ENCODE results near the gene RBMS2. TPM values are rescaled to one million over a fixed set of nuclear protein-coding genes. Genes with fewer than 3 reads are reported as not detected.

The RBMS2 gene
- total RNA-seq, 2 experiments from 2014 or later: 3.8 to 4.3 TPM

DNA sequence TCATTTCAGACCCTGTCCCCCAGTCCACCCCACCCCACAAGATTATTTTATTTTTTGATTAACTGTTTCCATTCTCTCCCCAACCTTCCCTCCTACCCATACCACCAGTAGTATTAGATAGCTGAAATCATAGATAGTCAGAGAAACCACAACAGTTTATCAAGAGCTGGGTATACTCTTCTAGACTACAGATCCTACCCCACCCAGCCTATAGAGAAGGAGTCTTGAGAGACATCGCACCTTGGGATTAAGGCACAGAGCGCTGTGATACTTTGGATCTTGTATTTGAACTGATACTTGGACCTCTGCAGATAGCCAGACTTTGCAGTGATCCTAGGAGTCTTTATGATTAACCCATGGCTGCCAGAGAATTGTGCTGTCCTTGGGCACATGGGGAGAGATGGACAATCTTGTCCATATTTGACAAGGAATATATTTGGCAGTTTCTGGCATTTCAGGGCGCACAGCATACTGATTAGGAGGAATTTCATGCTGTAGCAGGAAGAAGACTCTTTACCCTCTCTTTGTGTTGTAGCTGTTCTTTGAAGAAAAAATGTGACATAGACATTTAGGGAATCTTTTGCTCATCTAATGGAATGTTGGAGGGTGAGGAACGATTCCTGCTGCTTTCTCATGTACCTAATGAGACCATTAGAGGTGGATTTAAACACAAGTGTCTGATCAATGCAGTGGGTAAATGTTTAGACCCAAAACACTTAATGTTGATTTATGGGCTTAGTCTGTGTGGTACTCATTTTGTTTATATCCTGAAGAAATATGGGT lies 982 bp downstream of the RBMS2 start:
- H3K27ac Mint-ChIP-seq: no peak overlapping the region
- H3K4me1 Mint-ChIP-seq: peaks cover 25% of the 10 kb centered on the region
- H3K9me3 Mint-ChIP-seq: no peaks in the 10 kb centered on the region
- H3K27me3 Mint-ChIP-seq: no peaks in the 10 kb centered on the region
- H3K36me3 Mint-ChIP-seq (ENCODE audit: low read depth): no peaks in the 10 kb centered on the region
- ChIA-PET CTCF (interaction anchor here (0.6 to 2.8 kb wide), 9 partner anchors 10 to 422 kb away, joined by 3 to 11 read pairs (median 3); no protein-coding TSS in a partner anchor), POLR2A (interaction anchor here (1.8 to 1.9 kb wide), 2 partner anchors 106 to 113 kb away, joined by 4 to 6 read pairs; no protein-coding TSS in a partner anchor)
- no peak for DNase-seq
- peak overlapping the region; percentile 56 for H3K4me3 Mint-ChIP-seq

DNA sequence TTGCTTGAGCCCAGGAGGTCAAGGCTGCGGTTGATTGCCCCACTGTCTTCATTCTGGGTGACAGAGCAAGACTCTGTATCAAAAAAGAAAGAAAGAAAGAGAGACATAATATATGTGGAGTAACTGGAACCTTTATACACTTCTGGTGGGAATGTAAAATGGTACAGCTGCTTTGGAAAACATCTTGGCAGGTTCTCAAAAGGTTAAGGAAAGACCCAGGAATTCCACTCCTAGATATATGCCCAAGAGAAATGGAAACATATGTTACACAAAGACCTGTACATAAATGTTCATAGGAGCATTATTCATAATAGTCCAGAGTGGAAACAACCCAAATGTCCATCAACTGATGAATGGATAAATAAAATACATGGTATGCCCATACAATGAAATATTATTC lies 7.2 kb downstream of the RBMS2 start:
- H3K4me1 Mint-ChIP-seq: no peaks in the 10 kb centered on the region
- peaks cover 2% of the 10 kb centered on the region for H3K27me3 Mint-ChIP-seq
- no peak overlapping the region for H3K4me3 Mint-ChIP-seq
- ChIA-PET POLR2A (no interaction called here), CTCF (interaction anchor here (1.1 kb wide), 1 partner anchor 44 kb away, joined by 3 read pairs; no protein-coding TSS in a partner anchor)
- no peaks in the 10 kb centered on the region for H3K9me3 Mint-ChIP-seq
- no peak for DNase-seq
- H3K36me3 Mint-ChIP-seq (ENCODE audit: low read depth): no peaks in the 10 kb centered on the region
- H3K27ac Mint-ChIP-seq: no peak overlapping the region

DNA sequence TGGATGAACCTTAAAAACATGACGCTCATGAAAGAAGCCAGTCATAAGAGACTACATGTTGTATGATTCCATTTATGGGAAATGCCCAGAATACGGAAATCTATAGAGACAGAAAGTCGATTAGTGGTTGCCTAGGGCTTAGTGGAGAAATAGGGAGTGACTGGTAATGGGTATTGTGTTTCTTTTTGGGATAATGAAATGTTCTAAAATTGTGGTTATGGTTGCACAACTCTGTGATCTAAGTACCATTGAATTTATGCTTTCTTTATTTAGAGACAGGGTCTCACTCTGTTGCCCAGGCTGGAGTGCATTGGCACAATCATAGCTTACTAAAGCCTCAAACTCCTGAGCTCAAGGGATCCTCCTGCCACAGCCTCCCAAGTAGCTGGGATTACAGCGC lies 8.0 kb downstream of the RBMS2 start:
- Mint-ChIP-seq H3K4me3 (no peak overlapping the region), H3K9me3 (no peaks in the 10 kb centered on the region), H3K4me1 (no peaks in the 10 kb centered on the region), H3K36me3 (ENCODE audit: low read depth) (no peaks in the 10 kb centered on the region), H3K27ac (no peak overlapping the region), H3K27me3 (peaks cover 4% of the 10 kb centered on the region)
- DNase-seq: no peak
- POLR2A ChIA-PET: interaction anchor here (1.5 kb wide), 1 partner anchor 12 kb away, joined by 3 read pairs; no protein-coding TSS in a partner anchor
- CTCF ChIA-PET: interaction anchor here (0.9 to 1.1 kb wide), 2 partner anchors 11 to 43 kb away, joined by 3 read pairs; no protein-coding TSS in a partner anchor

DNA sequence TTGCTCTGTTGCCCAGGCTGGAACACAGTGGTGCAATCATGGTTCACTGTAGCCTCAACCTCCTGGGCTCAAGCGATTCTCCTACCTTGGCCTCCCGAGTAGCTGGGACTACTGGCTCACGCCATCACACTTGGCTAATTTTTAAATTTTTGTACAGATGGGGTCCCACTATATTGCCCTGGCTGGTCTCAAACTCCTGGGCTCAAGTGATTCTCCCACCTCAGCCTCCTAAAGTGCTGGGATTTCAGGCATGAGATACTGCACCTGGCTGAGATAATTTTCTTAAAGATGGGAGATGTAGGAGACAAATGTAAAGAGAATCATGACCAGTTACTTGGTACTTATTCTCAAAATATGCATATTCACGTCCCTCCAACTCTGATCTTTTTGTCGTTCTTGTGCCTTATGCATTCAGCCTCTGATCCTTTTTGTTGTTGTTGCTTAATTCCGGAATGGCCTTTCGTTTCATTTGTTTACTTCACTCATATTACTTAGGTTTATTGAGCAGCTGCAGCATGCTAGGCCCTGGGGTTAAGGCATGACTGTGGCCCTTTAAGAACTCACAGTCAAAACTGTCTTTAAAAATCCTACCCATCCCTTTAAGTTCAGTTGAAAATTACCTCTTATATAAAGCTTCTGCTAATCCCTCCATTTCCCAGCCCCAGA lies 8.9 kb downstream of the RBMS2 start:
- ChIA-PET POLR2A (interaction anchor here (1.5 kb wide), 1 partner anchor 11 kb away, joined by 3 read pairs; no protein-coding TSS in a partner anchor), CTCF (interaction anchor here (0.8 kb wide), 1 partner anchor 44 kb away, joined by 3 read pairs; no protein-coding TSS in a partner anchor)
- Mint-ChIP-seq H3K27me3 (peaks cover 5% of the 10 kb centered on the region), H3K27ac (no peak overlapping the region), H3K4me1 (no peaks in the 10 kb centered on the region), H3K9me3 (no peaks in the 10 kb centered on the region), H3K36me3 (ENCODE audit: low read depth) (no peaks in the 10 kb centered on the region), H3K4me3 (no peak overlapping the region)
- DNase-seq: no peak

DNA sequence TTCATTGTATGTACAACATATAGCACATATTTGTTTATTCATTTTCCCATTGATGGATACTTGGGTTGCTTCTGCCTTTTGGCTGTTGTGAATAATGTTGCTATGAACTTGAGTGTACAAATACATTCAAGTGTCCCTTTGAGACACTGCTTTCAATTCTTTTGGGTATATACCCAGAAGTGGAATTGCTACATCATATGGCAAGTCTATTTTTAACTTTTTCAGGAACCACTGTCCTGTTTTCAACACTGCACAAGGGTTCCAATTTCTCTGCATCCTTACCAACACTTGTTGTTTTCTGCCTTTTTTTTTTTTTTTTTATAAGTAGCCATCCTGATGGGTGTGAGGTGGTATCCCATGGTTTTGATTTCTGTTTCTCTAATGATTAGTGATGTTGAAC lies 15.9 kb downstream of the RBMS2 start:
- H3K27ac Mint-ChIP-seq: no peak overlapping the region
- no peak overlapping the region for H3K4me3 Mint-ChIP-seq
- ChIA-PET POLR2A (no interaction called here), CTCF (no interaction called here)
- no peak for DNase-seq
- H3K4me1 Mint-ChIP-seq: no peaks in the 10 kb centered on the region
- no peaks in the 10 kb centered on the region for H3K9me3 Mint-ChIP-seq
- peaks cover 14% of the 10 kb centered on the region for H3K27me3 Mint-ChIP-seq
- H3K36me3 Mint-ChIP-seq (ENCODE audit: low read depth): no peaks in the 10 kb centered on the region

DNA sequence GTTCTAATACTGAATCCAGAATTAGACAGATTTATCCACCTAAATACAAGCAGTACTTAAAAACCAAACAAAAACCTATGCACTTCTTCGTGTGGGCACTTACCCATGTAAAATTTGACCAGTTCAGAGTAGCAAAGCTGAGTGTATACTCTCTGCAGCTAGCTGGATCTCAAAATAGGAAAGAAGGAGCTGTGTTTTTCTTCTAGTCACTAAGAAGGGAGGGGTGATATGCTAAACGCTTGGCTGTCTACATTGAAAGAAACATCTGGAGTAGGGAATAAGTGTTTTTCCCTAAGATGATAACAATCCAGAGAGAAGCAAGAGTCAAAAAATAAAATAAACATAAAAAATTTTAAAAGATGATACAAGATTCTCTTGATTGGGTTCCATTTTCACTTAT lies 20.0 kb downstream of the RBMS2 start:
- no peaks in the 10 kb centered on the region for H3K36me3 Mint-ChIP-seq (ENCODE audit: low read depth)
- H3K27ac Mint-ChIP-seq: no peak overlapping the region
- H3K27me3 Mint-ChIP-seq: peaks cover 9% of the 10 kb centered on the region
- H3K9me3 Mint-ChIP-seq: no peaks in the 10 kb centered on the region
- H3K4me3 Mint-ChIP-seq: no peak overlapping the region
- DNase-seq: no peak
- ChIA-PET POLR2A (interaction anchor here (0.9 kb wide), 1 partner anchor 12 kb away, joined by 3 read pairs; no protein-coding TSS in a partner anchor), CTCF (interaction anchor here (0.7 to 1.3 kb wide), 4 partner anchors 12 to 32 kb away, joined by 3 to 6 read pairs (median 4); partner anchors contain the start of gene RBMS2)
- no peaks in the 10 kb centered on the region for H3K4me1 Mint-ChIP-seq

DNA sequence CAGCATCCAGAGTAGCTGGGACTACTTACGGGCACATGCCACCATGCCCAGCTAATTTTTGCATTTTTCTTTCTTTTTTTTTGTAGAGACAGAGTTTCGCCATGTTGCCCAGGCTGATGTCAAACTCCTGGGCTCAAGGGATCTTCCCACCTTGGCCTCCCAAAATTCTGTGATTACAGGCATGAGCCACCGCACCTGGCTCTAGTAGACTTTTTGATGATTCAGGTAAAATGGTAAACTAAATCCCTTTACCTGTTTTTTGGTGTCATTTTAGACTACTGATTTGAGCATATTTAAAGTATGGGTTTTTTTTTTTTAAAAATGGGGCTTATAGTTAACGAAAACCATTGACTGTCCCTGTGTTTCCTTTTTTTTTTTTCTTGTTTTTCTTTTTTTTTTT lies 20.5 kb downstream of the RBMS2 start:
- CTCF ChIA-PET: interaction anchor here (0.7 to 1.3 kb wide), 2 partner anchors 21 to 32 kb away, joined by 3 to 6 read pairs; partner anchors contain the start of gene RBMS2
- Mint-ChIP-seq H3K27me3 (peaks cover 9% of the 10 kb centered on the region), H3K4me1 (no peaks in the 10 kb centered on the region), H3K36me3 (ENCODE audit: low read depth) (no peaks in the 10 kb centered on the region), H3K4me3 (no peak overlapping the region), H3K27ac (no peak overlapping the region), H3K9me3 (no peaks in the 10 kb centered on the region)
- POLR2A ChIA-PET: interaction anchor here (0.9 kb wide), 1 partner anchor 12 kb away, joined by 3 read pairs; no protein-coding TSS in a partner anchor
- DNase-seq: no peak

DNA sequence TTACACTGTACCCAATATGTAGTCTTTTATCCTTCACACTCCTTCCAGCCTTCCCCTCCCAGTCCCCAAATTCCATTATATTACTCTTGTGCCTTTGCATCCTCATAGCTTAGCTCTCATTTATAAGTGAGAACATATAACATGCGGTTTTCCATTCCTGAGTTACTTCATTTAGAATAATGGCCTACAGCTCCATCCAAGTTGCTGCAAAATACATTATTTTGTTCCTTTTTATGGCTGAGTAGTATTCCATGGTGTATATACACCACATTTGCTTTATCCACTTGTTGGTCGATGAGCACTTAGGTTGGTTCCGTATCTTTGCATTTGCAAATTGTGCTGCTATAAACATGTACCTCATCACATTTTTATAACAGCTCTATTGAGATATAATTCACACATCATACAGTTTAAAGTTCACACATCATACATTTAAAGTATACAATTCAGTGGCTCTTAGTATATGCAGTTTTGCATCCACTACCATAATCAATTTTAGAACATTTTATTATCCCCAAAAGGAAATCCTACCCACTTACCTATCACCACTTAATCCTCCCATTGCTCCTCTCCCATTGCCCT lies 23.5 kb downstream of the RBMS2 start:
- Mint-ChIP-seq H3K4me3 (no peak overlapping the region), H3K4me1 (no peaks in the 10 kb centered on the region), H3K27ac (no peak overlapping the region), H3K27me3 (peaks cover 6% of the 10 kb centered on the region), H3K9me3 (no peaks in the 10 kb centered on the region), H3K36me3 (ENCODE audit: low read depth) (no peaks in the 10 kb centered on the region)
- CTCF ChIA-PET: no interaction called here
- DNase-seq: no peak
- POLR2A ChIA-PET: no interaction called here

DNA sequence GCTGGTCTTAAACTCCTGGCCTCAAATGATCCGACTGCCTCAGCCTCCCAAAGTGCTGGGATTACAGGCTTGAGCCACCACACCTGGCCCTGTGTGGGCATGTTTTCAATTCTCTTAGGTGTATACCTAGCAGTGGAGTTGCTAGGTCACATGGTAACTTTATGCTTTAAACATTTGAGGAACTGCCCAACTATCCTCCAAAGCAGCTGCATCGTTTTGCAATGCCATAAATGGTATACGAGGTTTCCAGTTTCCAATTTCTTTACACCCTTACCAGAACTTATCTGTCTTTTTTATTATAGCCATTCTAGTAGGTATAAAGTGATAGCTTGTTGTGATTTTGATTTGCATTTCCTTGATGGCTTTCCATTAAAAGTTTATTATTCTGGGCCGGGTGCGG lies 25.1 kb downstream of the RBMS2 start:
- CTCF ChIA-PET: no interaction called here
- H3K4me3 Mint-ChIP-seq: no peak overlapping the region
- H3K27me3 Mint-ChIP-seq: peaks cover under 1% of the 10 kb centered on the region
- POLR2A ChIA-PET: no interaction called here
- no peaks in the 10 kb centered on the region for H3K36me3 Mint-ChIP-seq (ENCODE audit: low read depth)
- H3K4me1 Mint-ChIP-seq: peaks cover 5% of the 10 kb centered on the region
- H3K27ac Mint-ChIP-seq: no peak overlapping the region
- DNase-seq: no peak
- no peaks in the 10 kb centered on the region for H3K9me3 Mint-ChIP-seq

DNA sequence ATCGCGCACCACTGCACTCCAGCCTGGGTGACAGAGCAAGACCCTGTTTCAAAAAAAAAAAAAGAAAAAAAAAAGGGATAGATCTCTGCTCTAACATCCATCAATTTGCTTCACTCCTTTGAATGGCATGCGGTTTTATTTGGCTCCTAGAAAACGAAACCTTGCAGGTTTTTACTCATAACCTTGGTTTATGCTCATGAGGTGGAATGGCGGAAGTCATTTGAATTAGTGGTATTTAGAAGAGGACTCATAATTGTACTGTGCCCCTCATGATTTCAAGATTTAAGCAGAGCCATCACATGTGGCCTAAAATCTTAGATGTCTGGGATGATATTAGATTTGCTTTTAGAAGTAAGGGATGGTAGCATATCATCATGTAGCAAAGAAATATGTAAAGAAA lies 29.4 kb downstream of the RBMS2 start:
- Mint-ChIP-seq H3K4me3 (no peak overlapping the region), H3K36me3 (ENCODE audit: low read depth) (no peaks in the 10 kb centered on the region), H3K9me3 (no peaks in the 10 kb centered on the region), H3K27me3 (no peaks in the 10 kb centered on the region), H3K4me1 (peaks cover 5% of the 10 kb centered on the region), H3K27ac (no peak overlapping the region)
- POLR2A ChIA-PET: no interaction called here
- CTCF ChIA-PET: no interaction called here
- DNase-seq: no peak

DNA sequence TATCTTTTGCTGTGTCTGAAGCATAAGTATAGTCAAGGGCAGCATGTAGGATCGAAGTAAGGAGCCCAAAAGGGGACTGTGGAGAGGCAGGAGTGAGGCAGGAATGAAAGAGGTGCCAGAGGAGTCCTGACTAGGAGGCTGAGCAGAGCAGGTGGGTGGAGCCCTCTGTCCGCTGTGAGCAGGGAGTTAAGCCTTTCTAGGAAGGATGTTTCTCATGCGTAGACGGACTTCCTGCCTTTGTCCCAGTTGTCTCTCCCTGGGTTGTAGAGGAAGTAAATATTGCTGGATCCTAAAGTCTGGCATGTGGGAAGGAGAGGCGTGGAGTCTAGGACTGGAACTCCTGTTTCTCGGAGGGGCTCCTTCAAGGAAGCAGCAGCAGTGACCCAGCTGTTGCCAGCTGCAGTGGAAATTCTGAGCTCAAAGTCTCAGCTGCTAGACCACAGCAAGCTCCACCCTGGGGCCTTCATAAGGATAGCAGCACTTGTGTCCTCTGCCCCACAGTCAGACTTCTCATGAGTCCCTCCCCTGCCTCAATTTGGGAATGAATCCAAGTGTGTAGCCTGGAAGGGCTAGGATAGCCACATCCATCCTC lies 44.0 kb downstream of the RBMS2 start:
- ChIA-PET CTCF (interaction anchor here (0.6 to 1.4 kb wide), 5 partner anchors 9 to 616 kb away, joined by 3 to 6 read pairs (median 4); no protein-coding TSS in a partner anchor), POLR2A (no interaction called here)
- Mint-ChIP-seq H3K36me3 (ENCODE audit: low read depth) (no peaks in the 10 kb centered on the region), H3K27ac (peak overlapping the region; percentile 61), H3K9me3 (no peaks in the 10 kb centered on the region), H3K4me1 (peaks cover 24% of the 10 kb centered on the region), H3K4me3 (peak overlapping the region; percentile 31), H3K27me3 (no peaks in the 10 kb centered on the region)
- DNase-seq: peak; percentile 45

DNA sequence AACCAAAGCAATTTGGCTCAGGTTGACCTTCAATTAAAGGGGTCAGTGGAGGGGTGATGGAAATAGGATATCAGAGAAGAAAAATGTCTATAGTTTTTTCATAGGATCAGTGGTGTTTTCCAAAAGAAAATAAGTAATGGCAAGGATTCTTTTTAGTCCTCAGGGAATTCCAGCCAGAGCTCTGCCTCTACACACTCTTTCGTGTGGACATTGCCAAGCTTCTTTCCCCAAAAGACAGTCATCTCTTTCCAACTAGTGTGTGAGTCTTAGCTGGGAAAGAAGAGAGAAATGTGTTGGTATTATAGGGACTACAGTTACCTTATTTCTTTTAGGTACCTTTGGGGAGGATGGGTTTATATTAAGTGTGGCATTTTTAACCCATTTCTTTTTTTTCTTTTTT lies 46.5 kb downstream of the RBMS2 start:
- no peak for DNase-seq
- Mint-ChIP-seq H3K4me1 (peaks cover 26% of the 10 kb centered on the region), H3K4me3 (no peak overlapping the region), H3K36me3 (ENCODE audit: low read depth) (no peaks in the 10 kb centered on the region), H3K27me3 (no peaks in the 10 kb centered on the region), H3K9me3 (no peaks in the 10 kb centered on the region), H3K27ac (no peak overlapping the region)
- CTCF ChIA-PET: interaction anchor here (0.6 to 0.7 kb wide), 2 partner anchors 27 to 54 kb away, joined by 3 read pairs; no protein-coding TSS in a partner anchor
- POLR2A ChIA-PET: interaction anchor here (0.6 kb wide), 1 partner anchor 372 kb away, joined by 3 read pairs; no protein-coding TSS in a partner anchor
